ENCODE measurements around the gene CNKSR3. TPM values are rescaled to one million over a fixed set of nuclear protein-coding genes. Genes with fewer than 3 reads are reported as not detected.

CNKSR3 gene
- total RNA-seq, 2 experiments from 2014 or later: 0.34 to 0.58 TPM

DNA sequence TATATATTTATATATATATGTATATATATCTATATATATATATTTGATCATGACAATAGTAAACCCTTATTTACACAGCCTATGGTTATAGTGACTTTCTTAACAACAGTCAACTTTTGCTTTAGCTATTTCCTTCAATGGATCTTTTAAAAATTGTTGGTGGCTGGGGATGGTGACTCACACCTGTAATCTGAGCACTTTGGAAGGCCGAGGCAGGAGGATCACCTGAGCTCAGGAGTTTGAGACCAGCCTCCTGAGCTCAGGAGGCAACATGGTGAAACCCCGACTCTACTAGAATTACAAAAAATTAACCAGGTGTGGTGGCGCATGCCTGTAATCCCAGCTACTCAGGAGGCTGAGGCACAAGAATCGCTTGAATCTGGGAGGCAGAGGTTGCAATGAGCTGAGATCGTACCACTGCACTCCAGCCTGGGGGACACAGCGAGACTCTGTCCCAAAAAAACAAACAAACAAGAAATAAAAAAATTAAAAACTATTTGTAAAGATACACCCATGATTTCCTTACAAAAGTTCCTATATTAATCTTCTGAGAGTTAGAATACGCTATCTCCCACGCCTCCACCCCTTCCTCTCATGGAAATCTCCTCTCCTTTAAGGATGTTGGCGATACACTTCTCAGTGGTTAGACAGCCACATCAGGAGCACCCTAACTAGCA, 29.2 kb upstream of the CNKSR3 start:
- Mint-ChIP-seq H3K4me3 (no peak overlapping the region), H3K27me3 (no peaks in the 10 kb centered on the region), H3K4me1 (no peaks in the 10 kb centered on the region), H3K36me3 (ENCODE audit: low read depth) (no peaks in the 10 kb centered on the region), H3K9me3 (ENCODE audit: low read depth) (no peaks in the 10 kb centered on the region), H3K27ac (no peak overlapping the region)
- DNase-seq (no peak), ATAC-seq (no peak)
- intact Hi-C loops (cut with DNase I, micrococcal nuclease): no loop called here
- POLR2A ChIA-PET: interaction anchor here (0.6 kb wide), 1 partner anchor 247 kb away, joined by 5 read pairs; no protein-coding TSS in a partner anchor
- CTCF ChIA-PET: no interaction called here

DNA sequence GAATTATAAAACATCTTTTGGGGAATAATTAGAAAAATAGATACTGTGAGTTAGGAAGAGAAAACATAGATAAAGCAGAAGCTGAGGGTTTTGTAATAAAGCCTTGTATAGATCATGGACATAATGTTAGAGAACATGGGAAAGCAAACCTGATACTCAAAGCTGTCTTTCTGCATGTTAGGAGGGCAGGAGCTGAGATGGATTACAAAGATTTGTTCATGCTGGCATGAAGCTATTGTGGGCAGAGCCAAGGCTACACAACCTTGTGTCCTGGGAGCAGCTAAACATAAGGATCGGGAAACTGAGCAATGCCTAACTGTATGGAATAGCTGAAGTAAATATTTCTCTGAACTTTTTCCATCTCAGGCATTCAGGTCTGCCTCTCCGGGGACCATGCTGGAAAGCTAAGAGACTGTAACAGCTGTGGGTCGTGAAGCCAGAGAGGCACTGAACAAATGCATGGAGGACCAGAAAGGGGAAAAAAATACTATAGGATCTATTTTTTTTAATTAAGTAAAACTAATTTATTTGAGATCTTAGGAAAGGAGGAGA, 28.2 kb upstream of the CNKSR3 start:
- ChIA-PET POLR2A (interaction anchor here (0.7 kb wide), 1 partner anchor 36 kb away, joined by 3 read pairs; no protein-coding TSS in a partner anchor), CTCF (interaction anchor here (0.7 to 1.0 kb wide), 2 partner anchors 8 to 72 kb away, joined by 3 read pairs; no protein-coding TSS in a partner anchor)
- intact Hi-C loops (cut with DNase I, micrococcal nuclease): no loop called here
- Mint-ChIP-seq H3K27me3 (no peaks in the 10 kb centered on the region), H3K36me3 (ENCODE audit: low read depth) (no peaks in the 10 kb centered on the region), H3K9me3 (ENCODE audit: low read depth) (no peaks in the 10 kb centered on the region), H3K27ac (no peak overlapping the region), H3K4me3 (no peak overlapping the region), H3K4me1 (no peaks in the 10 kb centered on the region)
- DNase-seq (no peak), ATAC-seq (no peak)

DNA sequence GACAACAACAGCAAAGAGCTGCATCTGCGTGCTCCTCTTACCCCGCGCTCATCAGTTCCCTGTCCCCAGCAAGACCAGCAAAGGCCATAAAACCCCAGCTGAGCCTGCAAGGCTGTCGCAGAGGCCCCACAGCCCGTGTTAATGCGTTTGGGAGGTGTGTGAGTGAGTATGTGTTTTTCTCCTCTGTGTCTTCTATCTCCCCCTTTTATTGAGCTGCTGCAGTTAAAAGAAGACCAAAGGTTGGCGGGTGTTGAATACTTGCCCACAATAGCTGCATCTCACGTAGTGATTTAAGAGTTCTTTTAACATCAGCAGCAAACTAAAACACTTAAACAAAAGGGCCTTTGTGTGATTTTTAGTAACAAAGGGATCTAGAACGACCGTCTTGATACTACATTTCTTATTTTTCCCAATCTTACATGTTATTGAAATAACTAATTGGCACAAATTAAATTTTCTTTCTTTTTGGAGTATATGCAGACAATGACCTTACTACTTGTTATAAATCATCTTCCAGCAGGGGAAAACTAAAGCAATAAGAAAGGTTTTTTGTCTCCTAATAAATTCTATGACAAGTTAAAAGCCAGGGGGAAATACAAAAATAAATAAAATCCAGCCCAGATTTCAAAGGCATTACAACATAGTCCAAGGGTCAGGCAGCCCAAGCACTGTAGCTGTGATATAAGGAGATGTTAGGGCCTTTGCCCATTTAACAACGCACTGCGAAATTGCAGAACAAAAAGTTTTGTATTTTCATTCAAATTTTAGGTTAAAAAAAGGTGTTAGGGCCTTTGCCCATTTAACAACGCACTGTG, 27.2 kb upstream of the CNKSR3 start:
- H3K4me3 Mint-ChIP-seq: no peak overlapping the region
- H3K4me1 Mint-ChIP-seq: no peaks in the 10 kb centered on the region
- DNase-seq (no peak), ATAC-seq (no peak)
- H3K27me3 Mint-ChIP-seq: no peaks in the 10 kb centered on the region
- no peaks in the 10 kb centered on the region for H3K9me3 Mint-ChIP-seq (ENCODE audit: low read depth)
- H3K36me3 Mint-ChIP-seq (ENCODE audit: low read depth): no peaks in the 10 kb centered on the region
- ChIA-PET POLR2A (no interaction called here), CTCF (interaction anchor here (0.7 to 1.0 kb wide), 2 partner anchors 9 to 71 kb away, joined by 3 read pairs; no protein-coding TSS in a partner anchor)
- intact Hi-C loops (cut with DNase I, micrococcal nuclease): no loop called here
- no peak overlapping the region for H3K27ac Mint-ChIP-seq

DNA sequence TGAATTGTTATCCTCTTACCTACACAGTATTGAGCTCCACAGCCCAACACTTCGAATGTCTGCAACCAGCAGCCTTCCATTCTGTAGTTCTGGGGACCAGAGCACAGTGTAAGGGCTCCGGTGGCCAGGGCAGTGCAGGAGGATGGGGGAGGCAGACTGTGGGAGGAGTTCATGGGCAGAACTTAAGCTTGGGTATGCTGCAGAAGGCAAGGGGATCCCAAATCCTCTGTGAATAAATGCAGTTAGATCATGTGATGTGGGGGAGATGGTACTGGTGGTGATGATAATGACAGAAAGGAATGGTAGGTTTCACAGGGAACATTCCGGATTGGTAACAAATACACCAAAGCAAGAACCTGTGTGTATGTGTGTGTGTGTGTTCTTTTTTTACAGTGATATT, 26.5 kb upstream of the CNKSR3 start:
- Mint-ChIP-seq H3K27ac (no peak overlapping the region), H3K36me3 (ENCODE audit: low read depth) (no peaks in the 10 kb centered on the region), H3K4me3 (no peak overlapping the region), H3K27me3 (no peaks in the 10 kb centered on the region), H3K9me3 (ENCODE audit: low read depth) (no peaks in the 10 kb centered on the region), H3K4me1 (no peaks in the 10 kb centered on the region)
- ATAC-seq: no peak
- ChIA-PET CTCF (no interaction called here), POLR2A (no interaction called here)
- intact Hi-C loops (cut with DNase I, micrococcal nuclease): no loop called here
- DNase-seq: no peak

DNA sequence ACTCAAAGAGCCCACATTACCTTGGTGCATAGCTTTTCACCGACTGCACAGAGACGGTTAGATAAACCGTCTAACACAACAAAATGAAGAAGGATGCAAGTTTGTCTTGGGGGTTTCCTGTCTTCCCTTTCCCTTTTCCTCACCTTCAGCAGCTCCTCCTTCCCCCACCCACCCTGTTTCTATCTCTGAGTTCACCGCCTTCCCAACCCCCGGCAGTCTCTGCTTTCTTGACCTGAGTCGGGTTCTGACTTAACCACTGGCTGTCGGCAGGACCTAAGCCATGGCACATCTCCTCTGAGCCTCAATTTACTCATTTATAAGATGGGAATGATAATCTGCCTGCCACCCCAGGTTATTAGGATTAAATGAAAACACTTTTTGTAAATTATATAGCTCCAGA, 25.8 kb upstream of the CNKSR3 start:
- Mint-ChIP-seq H3K4me3 (no peak overlapping the region), H3K27me3 (no peaks in the 10 kb centered on the region), H3K9me3 (ENCODE audit: low read depth) (no peaks in the 10 kb centered on the region), H3K4me1 (no peaks in the 10 kb centered on the region), H3K27ac (no peak overlapping the region), H3K36me3 (ENCODE audit: low read depth) (no peaks in the 10 kb centered on the region)
- CTCF ChIA-PET: no interaction called here
- POLR2A ChIA-PET: no interaction called here
- ATAC-seq: no peak
- DNase-seq: no peak
- intact Hi-C loops (cut with DNase I, micrococcal nuclease): no loop called here

DNA sequence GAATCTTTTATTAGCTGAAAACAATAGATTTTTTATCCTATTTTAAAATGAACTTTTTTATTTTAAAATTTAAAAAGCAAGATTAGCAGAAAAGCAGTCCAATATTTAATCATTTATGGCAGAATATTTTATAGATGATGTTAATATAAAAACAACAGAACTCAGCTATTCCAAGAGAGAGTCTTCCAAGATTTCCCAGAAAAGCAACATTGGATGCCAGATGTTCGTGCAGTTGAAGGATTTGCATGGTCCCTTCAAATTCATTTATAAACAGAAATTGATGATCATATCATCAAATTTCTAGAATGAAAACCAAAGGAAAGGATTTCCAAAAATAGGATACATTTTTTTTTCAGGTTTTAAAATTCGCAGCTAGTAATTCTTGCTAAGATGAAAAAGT, 25.4 kb upstream of the CNKSR3 start:
- intact Hi-C loops (cut with DNase I, micrococcal nuclease): no loop called here
- no peaks in the 10 kb centered on the region for H3K36me3 Mint-ChIP-seq (ENCODE audit: low read depth)
- H3K4me3 Mint-ChIP-seq: no peak overlapping the region
- no peaks in the 10 kb centered on the region for H3K4me1 Mint-ChIP-seq
- ChIA-PET CTCF (no interaction called here), POLR2A (no interaction called here)
- no peak overlapping the region for H3K27ac Mint-ChIP-seq
- DNase-seq (no peak), ATAC-seq (no peak)
- no peaks in the 10 kb centered on the region for H3K27me3 Mint-ChIP-seq
- H3K9me3 Mint-ChIP-seq (ENCODE audit: low read depth): no peaks in the 10 kb centered on the region

DNA sequence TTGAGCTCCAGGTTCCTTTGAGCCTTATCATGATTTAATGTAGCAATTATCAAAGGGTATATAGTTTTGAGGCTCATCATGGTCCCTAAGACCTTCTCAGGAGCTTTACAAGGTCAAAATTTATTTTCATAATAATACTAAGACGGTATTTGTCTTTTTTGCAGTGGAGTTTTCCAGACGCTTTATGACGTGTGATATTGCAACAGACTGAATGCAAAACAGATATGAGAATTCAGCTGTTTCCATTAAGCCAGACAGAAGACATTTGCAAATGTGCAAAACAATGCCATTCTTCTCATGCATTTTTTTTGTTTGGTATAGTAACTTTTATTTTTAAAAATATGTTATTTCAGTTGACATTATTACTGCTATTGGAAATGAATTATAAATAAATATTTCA, 24.7 kb upstream of the CNKSR3 start:
- Mint-ChIP-seq H3K27ac (no peak overlapping the region), H3K27me3 (no peaks in the 10 kb centered on the region), H3K9me3 (ENCODE audit: low read depth) (no peaks in the 10 kb centered on the region), H3K4me1 (no peaks in the 10 kb centered on the region), H3K4me3 (no peak overlapping the region), H3K36me3 (ENCODE audit: low read depth) (no peaks in the 10 kb centered on the region)
- intact Hi-C loops (cut with DNase I, micrococcal nuclease): no loop called here
- POLR2A ChIA-PET: no interaction called here
- CTCF ChIA-PET: interaction anchor here (0.7 kb wide), 1 partner anchor 44 kb away, joined by 3 read pairs; no protein-coding TSS in a partner anchor
- DNase-seq (no peak), ATAC-seq (no peak)

DNA sequence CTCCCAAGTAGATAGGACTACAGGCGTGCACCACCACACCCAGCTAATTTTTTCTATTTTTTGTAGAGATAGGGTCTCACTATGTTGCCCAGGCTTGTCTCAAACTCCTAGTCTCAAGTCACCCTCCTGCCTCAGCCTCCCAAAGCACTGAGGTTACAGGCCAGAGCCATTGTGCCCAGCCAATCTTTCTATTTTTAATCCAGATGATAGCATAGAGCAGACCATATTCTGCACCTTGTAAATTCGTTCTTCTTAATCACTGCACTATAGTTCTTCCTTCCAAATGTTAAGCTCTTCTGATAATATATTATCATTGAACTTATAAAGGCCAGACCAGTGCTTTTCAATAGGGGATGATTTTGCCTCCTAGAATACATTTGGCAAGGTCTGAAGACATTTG, 24.0 kb upstream of the CNKSR3 start:
- Mint-ChIP-seq H3K4me1 (no peaks in the 10 kb centered on the region), H3K27me3 (no peaks in the 10 kb centered on the region), H3K36me3 (ENCODE audit: low read depth) (no peaks in the 10 kb centered on the region), H3K27ac (no peak overlapping the region), H3K4me3 (no peak overlapping the region), H3K9me3 (ENCODE audit: low read depth) (no peaks in the 10 kb centered on the region)
- DNase-seq (no peak), ATAC-seq (no peak)
- ChIA-PET CTCF (interaction anchor here (0.7 kb wide), 1 partner anchor 44 kb away, joined by 3 read pairs; no protein-coding TSS in a partner anchor), POLR2A (interaction anchor here (0.7 kb wide), 1 partner anchor 15 kb away, joined by 4 read pairs; no protein-coding TSS in a partner anchor)
- intact Hi-C loops (cut with DNase I, micrococcal nuclease): no loop called here

DNA sequence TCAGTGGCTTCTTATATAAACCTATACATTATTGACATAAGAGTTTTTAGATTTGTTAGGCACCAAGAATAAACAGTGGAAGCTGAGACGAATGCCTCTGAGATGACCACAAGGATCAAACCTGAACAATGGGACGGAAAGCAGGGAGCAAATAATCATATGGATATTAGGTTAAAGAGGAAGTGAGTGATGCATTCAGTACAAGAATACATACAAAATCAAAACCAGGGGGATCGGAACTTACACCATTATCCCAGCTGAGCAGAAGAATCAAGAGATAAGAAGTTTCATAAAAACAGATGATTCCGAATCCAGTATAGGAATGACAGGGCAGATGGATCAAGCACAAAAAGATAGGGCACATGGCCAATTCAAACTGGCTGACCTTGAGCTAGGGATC, 21.9 kb upstream of the CNKSR3 start:
- H3K27me3 Mint-ChIP-seq: no peaks in the 10 kb centered on the region
- intact Hi-C loops (cut with DNase I, micrococcal nuclease): no loop called here
- DNase-seq (no peak), ATAC-seq (no peak)
- peaks cover 5% of the 10 kb centered on the region for H3K9me3 Mint-ChIP-seq (ENCODE audit: low read depth)
- H3K4me1 Mint-ChIP-seq: no peaks in the 10 kb centered on the region
- H3K4me3 Mint-ChIP-seq: no peak overlapping the region
- H3K36me3 Mint-ChIP-seq (ENCODE audit: low read depth): no peaks in the 10 kb centered on the region
- POLR2A ChIA-PET: no interaction called here
- no peak overlapping the region for H3K27ac Mint-ChIP-seq
- CTCF ChIA-PET: interaction anchor here (1.1 kb wide), 1 partner anchor 113 kb away, joined by 3 read pairs; no protein-coding TSS in a partner anchor

DNA sequence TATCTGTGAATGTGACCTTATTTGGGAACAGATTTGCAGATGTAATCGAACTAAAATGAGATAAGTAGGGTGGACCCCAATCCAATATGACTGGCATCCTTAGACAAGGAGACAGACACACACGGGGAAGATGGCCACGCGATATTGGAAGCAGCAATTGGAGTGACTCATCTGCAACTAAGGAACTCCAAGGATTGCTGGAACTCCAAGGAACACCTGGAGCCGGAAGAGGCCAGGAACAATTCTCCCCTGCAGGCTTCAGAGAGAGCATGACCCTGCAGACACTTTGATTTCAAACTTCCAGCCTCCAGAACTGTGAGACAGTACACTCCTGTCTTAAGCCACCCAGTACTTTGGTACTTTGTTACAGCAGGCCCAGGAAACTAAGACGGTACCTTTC, 19.5 kb upstream of the CNKSR3 start:
- no peaks in the 10 kb centered on the region for H3K4me1 Mint-ChIP-seq
- no peak overlapping the region for H3K27ac Mint-ChIP-seq
- H3K27me3 Mint-ChIP-seq: no peaks in the 10 kb centered on the region
- ChIA-PET CTCF (no interaction called here), POLR2A (no interaction called here)
- ATAC-seq: no peak
- peaks cover 5% of the 10 kb centered on the region for H3K9me3 Mint-ChIP-seq (ENCODE audit: low read depth)
- no peak overlapping the region for H3K4me3 Mint-ChIP-seq
- DNase-seq: no peak
- no peaks in the 10 kb centered on the region for H3K36me3 Mint-ChIP-seq (ENCODE audit: low read depth)
- intact Hi-C loops (cut with DNase I, micrococcal nuclease): no loop called here

DNA sequence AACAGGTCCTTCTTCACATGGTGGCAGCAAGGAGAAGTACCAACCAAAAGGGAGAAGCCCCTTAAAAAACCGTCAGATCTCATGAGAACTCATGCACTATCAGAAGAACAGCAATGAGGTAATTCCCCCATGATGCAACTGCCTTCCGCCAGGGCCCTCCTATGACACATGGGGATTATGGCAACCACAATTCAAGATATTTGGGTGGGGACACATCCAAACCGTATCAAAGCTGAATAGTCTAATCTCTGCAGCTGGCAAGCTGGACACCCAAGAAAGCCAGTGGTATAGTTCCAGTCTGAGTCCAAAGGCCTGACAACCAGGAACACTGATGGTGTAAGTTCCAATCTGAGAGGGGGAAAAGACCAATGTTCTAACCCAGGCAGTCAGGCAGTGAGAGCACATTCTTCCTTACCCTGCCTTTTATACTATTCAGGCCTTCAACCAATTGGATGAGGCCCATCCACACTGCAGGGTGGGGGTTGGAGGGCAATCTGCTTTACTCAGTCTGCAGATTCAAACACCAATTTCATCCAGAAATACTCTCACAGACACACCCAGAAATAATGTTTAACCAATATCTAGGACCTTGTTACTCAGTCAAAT, 17.9 kb upstream of the CNKSR3 start:
- intact Hi-C loops (cut with DNase I, micrococcal nuclease): no loop called here
- peaks cover 5% of the 10 kb centered on the region for H3K9me3 Mint-ChIP-seq (ENCODE audit: low read depth)
- no peak overlapping the region for H3K27ac Mint-ChIP-seq
- H3K4me1 Mint-ChIP-seq: no peaks in the 10 kb centered on the region
- POLR2A ChIA-PET: no interaction called here
- ATAC-seq: no peak
- DNase-seq: no peak
- H3K27me3 Mint-ChIP-seq: no peaks in the 10 kb centered on the region
- no peaks in the 10 kb centered on the region for H3K36me3 Mint-ChIP-seq (ENCODE audit: low read depth)
- H3K4me3 Mint-ChIP-seq: no peak overlapping the region
- CTCF ChIA-PET: no interaction called here
